Stimulated activated CD4-positive, alpha-beta T cell treated with anti-CD3 and anti-CD28 coated beads, Interleukin-1b, Interleukin-23, amount 100 ng/mL, for 24 hours (primary cell): Measurements from ENCODE around the gene NEIL1.

ENCODE experiments used
- DNase-seq, 4 experiments: peaks; one replicate each; pipeline ENCODE4 v3.0.0-alpha.2; 2020; ENCODE audit warnings: low read depth in 4 of 4, low spot score in 1 of 4

Gene NEIL1

DNA sequence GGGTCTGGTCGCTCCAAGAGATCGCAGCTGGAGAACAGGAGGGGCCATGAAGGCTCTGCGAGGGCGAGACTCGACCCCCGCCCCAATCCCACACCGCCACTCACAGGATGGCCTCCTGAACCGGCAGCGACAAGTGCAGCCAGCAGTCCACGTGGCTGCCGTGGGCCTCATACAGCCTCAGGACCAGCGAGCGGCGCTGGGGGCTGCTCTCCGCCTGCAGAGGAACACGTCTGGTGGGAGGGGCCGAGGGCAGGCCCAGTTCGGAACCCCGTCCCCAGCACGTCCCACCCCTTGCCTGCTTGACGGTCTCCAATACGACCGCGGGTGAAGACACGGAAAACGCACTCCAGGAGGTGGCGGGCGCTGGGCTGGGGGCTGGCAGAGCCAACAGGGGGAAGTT lies 9.2 kb downstream of the NEIL1 start:
- no peak for DNase-seq

DNA sequence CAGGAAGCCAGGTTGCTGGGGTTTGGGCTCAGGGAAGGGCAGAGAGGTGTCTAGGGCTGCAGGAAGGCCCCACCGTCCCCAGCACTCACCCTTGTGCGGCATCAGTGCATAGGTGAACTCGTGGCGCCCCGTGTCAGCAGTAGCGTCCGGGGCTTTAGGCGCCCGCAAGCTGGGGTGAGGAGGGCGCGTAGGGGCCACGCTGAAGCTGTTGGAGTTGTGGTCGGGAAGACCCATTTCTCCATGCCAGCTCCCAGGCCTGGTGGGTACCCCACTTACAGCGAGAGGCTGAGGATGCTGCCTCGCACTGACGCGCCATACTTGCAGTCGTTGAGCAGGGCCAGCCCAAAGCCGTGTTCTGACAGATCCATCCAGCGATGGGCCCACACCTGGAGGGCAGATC lies 9.7 kb downstream of the NEIL1 start:
- DNase-seq: no peak

DNA sequence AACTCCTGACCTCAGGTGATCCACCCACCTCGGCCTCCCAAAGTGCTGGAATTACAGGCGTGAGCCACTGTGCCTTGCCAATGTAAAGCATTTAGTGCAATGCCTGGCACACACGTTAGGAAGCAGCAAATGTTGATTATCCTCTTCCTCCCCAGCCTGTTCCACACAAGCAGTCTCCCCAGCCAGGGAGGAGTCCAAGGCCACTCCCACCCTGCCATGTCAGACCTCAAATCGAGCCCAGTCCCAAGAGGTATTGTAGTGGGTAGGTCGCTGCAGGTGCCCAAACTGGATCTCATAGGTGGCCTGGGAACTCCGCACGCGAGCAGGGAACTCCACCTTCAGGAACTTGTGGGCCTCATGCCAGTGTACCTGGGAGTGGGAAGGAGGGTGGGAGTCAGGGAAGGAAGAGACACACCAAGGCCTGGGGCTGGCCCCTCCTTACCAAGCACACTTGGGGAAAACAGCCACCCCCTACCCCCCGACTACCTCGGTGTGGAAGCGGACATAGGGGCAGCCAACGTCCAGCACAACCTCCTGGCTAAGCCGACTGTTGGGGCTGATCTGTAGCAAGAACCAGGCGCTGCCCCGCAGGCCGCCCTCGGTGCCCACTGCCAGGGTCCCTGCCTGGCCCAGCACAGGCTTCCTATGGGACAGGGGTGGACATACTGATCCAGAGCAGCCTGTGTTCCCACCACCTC lies 11.3 kb downstream of the NEIL1 start:
- DNase-seq: no peak

DNA sequence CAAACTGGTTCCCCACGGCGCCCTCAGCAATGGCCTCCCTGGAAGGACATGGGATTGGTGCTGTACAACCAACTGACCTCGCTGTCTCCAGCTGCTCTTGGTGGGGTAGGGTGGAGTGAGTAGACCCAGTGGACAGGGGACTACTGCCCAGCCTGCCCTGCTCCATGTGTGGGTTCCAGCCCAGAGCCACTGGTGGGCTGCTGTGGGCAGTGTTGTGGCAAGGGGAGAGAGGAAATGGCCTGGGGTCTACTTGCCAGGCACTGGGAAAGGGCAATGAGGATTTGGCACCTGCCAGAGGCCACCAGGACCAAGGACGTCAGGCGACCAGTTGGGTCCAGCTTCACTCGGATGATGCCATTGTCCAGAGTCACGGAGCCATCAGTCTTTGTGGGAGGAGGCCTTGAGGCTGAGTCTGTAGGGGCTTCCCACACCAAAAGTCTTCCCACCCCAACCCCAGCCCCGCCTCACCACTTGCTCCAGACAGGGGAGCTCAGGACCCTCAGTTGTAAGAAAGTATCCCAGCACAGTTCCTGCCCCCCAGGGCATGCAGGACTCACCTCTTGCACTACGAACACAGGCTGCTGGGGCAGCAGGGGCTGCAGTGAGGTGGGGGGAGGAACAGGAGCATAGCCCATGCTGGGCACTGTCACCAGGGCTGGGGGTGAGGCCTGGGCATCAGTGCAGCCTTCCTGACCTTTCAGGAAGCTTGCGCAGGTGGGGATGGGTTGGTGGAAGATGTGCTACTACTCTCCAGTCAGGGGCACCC lies 12.1 kb downstream of the NEIL1 start:
- no peak for DNase-seq

GRCh38 chr15:75359537-75360250 lies 12.9 kb downstream of the NEIL1 start:
- DNase-seq: no peak

DNA sequence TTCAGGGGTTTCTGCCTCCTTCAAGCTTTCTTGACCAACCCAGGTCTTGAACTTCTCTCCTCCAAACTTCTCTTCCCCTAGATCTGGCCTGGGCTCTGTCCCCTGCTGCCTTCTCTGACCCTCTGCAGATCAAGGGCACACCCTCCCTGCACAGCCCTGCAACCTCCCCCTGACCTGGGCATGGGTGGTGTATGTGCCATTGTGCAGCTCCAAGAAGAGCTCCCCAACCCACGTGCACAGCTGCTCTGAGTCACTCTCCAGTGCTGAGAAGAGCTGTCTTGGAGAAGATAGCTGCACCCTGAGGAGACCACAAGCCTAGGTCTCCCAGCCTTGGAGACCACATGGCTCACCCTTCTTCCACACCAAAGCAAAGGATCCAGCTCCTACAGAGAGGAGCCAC lies 13.6 kb downstream of the NEIL1 start:
- DNase-seq: no peak

- DNase-seq: no peak
Observed at GRCh38 chr15:75360856-75361255, 14.0 kb downstream of the NEIL1 start.

DNA sequence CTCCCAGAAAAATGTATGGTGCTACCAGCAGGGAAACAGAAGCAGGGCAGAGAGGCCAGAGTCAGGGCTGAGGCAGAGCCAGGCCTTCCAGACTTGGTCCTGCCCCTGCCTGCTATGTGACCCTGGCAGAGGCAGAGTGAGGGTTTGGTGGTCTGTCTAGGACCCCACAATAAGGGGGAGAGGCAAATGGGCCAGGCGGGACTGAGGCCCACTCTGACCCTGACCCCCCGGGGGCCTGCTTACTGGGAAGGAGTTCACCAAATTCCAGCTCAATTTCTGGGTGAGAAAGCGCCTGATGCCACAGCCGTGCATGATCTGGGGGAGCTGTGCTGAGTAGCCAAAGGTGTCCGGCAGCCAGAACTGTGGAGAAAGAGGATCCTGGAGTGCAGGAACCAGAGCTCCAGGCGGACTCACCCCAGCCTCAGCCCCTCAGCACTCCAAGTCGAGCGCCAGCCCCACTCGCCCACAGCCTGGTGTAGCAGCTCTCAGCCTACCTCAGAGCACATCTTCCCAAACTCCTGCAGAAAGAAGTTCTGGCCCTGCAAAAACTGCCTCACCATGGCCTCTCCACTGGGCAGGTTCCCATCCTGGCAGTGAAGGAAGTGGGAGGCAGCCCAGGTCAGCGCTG lies 14.6 kb downstream of the NEIL1 start:
- DNase-seq: no peak

- no peak for DNase-seq
Observed at GRCh38 chr15:75361989-75362641, 15.3 kb downstream of the NEIL1 start.

GRCh38 chr15:75362642-75363249 lies 15.9 kb downstream of the NEIL1 start:
- DNase-seq: no peak

- DNase-seq: no peak
Observed at GRCh38 chr15:75363786-75364185, 16.9 kb downstream of the NEIL1 start.

DNA sequence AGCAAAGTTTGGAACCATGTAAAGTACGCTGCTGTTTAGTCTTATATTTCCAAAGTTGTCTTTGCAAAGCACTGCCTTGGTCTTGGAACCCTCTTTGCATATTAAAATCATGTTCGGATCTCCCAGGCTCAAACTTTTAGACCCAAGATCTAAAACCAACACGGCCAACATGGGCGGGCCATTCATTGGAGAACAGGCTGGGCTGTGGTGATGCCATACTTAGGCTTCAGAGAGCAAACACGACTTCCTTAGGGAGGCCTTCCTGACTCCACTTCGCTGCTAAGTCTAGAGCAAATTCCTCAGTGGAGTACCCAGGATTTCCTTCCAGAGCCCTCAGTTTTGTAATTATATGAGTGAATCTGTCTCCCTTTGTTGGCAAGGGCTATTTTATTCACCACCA lies 18.0 kb downstream of the NEIL1 start:
- no peak for DNase-seq

- no peak for DNase-seq
Observed at GRCh38 chr15:75366163-75366562, 19.3 kb downstream of the NEIL1 start.

DNA sequence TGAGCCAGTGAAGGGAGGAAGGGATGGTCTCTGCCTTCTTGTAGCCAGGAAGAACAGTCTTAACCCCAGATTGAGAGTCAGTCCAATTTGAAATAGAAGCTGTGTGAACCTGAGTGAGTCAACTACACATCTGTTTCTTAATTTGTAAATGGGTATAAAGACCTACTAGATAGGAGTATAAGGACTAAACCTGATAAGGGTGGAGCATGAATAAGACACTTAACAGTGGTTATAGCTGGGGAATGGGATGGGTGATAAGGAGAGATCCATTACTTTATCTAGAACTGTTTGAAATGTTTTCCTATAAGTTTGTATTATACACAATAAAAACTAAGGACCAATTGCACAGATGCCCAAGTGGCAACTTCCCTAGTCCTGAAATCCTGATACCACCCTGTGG lies 20.2 kb downstream of the NEIL1 start:
- DNase-seq: no peak

GRCh38 chr15:75367406-75367912 lies 20.6 kb downstream of the NEIL1 start:
- DNase-seq: no peak

- peak; percentile 81 to 95 (median 87) for DNase-seq
Observed at GRCh38 chr15:75367913-75368688, 21.3 kb downstream of the NEIL1 start, which contains the start of gene MAN2C1. MAN2C1 (minus strand) TSS chr15:75368607; CDS start chr15:75368583, 24 bp downstream.

DNA sequence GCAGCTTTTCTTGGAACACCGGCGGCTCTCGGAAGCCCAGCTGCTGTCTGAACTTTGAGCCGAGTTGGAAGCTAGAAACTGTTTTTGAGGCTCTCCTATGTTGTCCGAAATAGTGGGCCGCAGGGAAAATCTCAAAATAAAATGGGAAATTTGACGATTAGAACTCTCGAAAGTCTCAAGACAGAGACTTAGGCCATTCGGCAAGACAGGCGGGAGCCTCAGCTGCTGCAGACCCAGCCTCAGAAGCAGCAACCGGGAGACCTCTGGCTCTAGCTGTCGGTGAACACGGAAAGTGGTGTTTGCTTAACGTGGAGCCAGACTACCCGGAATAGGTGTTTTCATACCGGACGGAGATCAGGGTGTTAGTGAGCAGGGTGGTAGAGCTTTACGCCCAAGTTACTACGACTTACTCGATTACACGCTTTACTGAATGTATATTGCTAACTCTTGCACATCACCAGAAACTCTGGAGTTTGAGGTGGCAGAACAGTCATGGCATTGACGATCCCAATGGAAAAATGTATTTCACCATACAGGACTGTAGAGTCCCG lies 21.9 kb downstream of the NEIL1 start:
- no peak for DNase-seq

DNA sequence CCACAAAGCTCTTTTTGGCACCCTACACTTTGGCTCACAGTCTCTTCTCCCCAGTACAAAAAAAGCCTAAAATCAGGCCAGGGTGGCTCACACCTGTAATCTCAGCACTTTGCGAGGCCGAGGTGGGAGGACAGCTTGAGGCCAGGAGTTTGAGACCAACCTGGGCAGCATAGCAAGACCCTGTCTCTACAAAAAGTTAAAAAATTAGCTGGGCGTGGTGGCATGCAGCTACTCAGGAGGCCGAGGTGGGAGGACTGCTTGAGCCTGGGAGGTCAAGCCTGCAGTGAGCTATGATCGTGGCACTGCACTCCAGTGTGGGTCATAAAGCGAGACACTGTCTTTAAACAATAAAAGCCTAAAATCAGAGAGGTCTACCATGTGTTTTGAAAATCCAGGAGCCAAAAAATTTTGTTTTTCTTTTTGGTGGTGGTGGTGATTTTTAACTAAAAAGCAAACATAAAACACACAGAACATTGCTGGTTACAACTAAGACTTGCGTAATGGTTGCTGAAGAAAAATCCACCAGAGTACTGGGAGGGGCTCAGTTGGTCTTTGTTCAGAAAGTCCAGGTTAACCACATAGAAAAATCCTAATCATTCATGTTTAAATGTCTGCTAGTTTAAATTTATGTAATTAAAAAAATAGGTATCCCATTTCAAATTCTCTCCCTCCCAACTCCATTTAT lies 23.2 kb downstream of the NEIL1 start:
- DNase-seq: no peak

DNA sequence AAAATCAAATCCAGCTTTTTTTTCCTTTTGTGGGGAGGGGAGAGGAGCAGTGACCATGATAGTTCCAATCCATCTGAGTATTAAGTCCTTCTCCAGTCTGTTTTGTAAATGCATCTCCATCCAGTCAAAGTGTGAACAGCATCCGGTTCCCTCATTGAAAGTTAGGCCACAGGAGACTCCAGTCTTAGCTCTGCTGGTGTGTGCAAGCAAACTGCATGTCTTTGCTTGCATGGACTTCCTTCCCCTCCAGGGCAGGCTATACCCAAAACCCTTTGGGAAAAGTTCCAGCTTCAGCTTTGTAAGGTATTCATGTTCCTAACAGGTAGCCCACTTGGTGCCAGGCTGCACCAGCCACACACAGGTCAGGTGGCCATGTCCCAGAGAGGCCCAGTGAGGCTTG lies 24.6 kb downstream of the NEIL1 start:
- DNase-seq: no peak
